ENCODE data around the gene TOR1AIP1.
"Not testable (repeated sequence)": the region's sequence is repeated elsewhere in the genome, so short reads cannot be mapped to it uniquely, and the experiment has no call there.

Gene TOR1AIP1

GRCh38 chr1:179882253-179883039 is at the start of gene TOR1AIP1:
Gene TOR1AIP1, plus strand, starts transcription at chr1:179882285. Its CDS starts 218 bp downstream, at chr1:179882503.
- DNase-seq: peak; percentile 98

GRCh38 chr1:179836686-179837445 is 45.2 kb upstream of the TOR1AIP1 start:
- DNase-seq: not testable (repeated sequence)

- DNase-seq: no peak
These were observed 42.0 kb upstream of the TOR1AIP1 start for GRCh38 chr1:179840107-179840506.

GRCh38 chr1:179848233-179848632 is 33.9 kb upstream of the TOR1AIP1 start:
- DNase-seq: no peak

GRCh38 chr1:179853102-179853501 is 29.0 kb upstream of the TOR1AIP1 start:
- DNase-seq: no peak

GRCh38 chr1:179855831-179856230 is 26.3 kb upstream of the TOR1AIP1 start:
- not testable (repeated sequence) for DNase-seq

GRCh38 chr1:179856296-179856695 is 25.8 kb upstream of the TOR1AIP1 start:
- no peak for DNase-seq

GRCh38 chr1:179857009-179857408 is 25.1 kb upstream of the TOR1AIP1 start:
- no peak for DNase-seq

- DNase-seq: no peak
These were observed 21.4 kb upstream of the TOR1AIP1 start for GRCh38 chr1:179860652-179861051.

- DNase-seq: no peak
These were observed 16.7 kb upstream of the TOR1AIP1 start for GRCh38 chr1:179865377-179865776.

- no peak for DNase-seq
These were observed 15.5 kb upstream of the TOR1AIP1 start for GRCh38 chr1:179866616-179867015.

- DNase-seq: peak; percentile 65
These were observed 14.4 kb upstream of the TOR1AIP1 start for GRCh38 chr1:179867493-179868330.

GRCh38 chr1:179870870-179871269 is 11.2 kb upstream of the TOR1AIP1 start:
- no peak for DNase-seq

GRCh38 chr1:179871940-179872339 is 10.1 kb upstream of the TOR1AIP1 start:
- DNase-seq: no peak

GRCh38 chr1:179872558-179872957 is 9.5 kb upstream of the TOR1AIP1 start:
- no peak for DNase-seq

- DNase-seq: no peak
These were observed 8.6 kb upstream of the TOR1AIP1 start for GRCh38 chr1:179873438-179873851.

GRCh38 chr1:179875596-179876299 is 6.3 kb upstream of the TOR1AIP1 start:
- no peak for DNase-seq

- DNase-seq: peak; percentile 54
These were observed 5.8 kb upstream of the TOR1AIP1 start for GRCh38 chr1:179876300-179876715.

- peak; percentile 85 for DNase-seq
These were observed 4.4 kb upstream of the TOR1AIP1 start, which contains the start of gene TOR1AIP2 for GRCh38 chr1:179877586-179878265. Gene TOR1AIP2, minus strand, starts transcription at chr1:179877803. Its CDS starts 25,138 bp downstream, at chr1:179852665.

- no peak for DNase-seq
These were observed 2.3 kb upstream of the TOR1AIP1 start for GRCh38 chr1:179879797-179880196.

GRCh38 chr1:179881642-179882252 is 338 bp upstream of the TOR1AIP1 start:
- DNase-seq: peak; percentile 91

Data from EL (cell line).